ENCODE data around the gene TMEM185A.
"Not testable (repeated sequence)": the region's sequence is repeated elsewhere in the genome, so short reads cannot be mapped to it uniquely, and the experiment has no call there.

The TMEM185A gene

DNA sequence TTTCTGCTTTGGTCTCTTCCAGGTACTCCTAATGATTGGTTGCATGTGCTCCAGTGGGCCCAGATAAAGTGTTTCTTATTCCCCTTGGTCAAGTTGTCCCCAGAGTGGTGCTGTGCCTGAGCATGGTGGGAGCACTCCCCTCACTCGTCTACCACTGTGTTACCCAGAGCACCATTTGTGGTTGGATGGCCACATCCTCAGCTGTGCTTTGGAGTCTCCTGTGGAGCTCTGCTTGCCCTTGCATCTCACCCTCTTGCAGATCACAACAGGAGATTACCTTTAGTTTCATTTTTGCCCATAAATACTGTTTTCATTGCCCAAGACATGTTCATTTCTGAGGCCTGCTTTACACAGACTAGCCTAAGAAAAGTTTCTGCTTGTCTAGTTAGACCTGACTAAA, 81.1 kb downstream of the TMEM185A start:
- not testable (repeated sequence) for DNase-seq

DNA sequence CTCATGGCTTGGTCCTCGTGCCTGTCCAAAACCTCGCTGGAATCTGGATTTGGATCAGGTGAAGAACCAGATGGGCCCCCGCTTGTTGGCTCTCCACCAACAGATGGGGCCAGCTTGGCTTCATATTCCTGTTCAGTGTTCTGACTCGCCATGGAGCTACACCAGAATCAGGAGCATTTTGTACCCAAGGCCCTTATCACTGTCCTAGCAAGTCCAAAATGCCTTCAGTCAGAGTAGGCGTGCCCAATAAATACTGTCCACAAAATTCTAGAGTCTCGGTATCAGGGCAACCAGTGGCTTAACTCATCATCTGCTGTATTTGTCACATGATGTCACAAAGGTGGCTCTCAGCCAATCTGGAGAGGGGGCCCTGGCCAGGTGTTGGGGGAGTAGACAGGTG, 81.9 kb downstream of the TMEM185A start, which contains the start of gene HSFX3:
Gene HSFX3 (minus strand): TSS at position 224 of the 400 bp plus-strand sequence. CDS start 72 bp downstream, at position 152.
- DNase-seq: not testable (repeated sequence)

DNA sequence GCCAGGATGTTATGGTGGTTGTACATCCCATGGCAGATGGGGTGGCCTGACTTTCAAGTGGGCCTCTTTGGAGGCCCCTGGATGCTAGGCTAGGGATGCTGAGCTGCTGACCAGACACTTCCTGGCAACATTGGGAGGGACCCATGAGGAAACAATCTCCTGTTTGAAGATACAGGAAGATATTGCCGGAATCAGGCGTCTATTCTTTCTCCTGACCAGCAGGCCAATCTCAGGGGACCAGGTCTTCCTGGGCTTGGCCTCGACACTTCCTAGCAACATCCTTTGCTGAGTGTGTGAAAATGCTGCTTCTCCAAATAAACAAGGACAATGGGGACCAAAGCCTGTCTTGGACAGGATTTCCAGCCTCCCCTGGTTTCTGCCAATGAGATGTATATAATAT, 83.8 kb downstream of the TMEM185A start:
- not testable (repeated sequence) for DNase-seq

DNA sequence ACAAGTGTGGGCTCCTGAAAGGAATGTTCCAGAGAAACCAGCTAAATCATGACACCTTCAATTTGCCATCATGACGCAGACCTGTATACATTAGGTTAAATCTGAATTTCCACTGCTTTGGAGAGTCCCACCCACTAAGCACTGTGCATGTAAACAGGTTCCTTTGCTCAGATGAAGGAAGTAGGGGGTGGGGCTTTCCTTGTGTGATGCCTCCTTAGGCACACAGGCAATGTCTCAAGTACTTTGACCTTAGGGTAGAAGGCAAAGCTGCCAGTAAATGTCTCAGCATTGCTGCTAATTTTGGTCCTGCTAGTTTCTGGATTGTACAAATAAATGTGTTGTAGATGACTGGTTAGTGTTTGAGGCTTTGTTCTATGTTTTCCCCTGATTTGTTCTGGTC, 84.6 kb downstream of the TMEM185A start:
- not testable (repeated sequence) for DNase-seq

Measured in central memory CD4-positive, alpha-beta T cell (primary cell).